HG03354 (cell line): ENCODE data around the gene VDR.

Experiments used
- ATAC-seq: cut with Tn5 transposase; IDR thresholded peaks from one replicate; pipeline ENCODE4 v1.9.1; 2021; ENCODE audit warnings: mild to moderate bottlenecking; ENCODE audit not compliant: unreplicated experiment, poor library complexity, severe bottlenecking

Gene VDR

DNA sequence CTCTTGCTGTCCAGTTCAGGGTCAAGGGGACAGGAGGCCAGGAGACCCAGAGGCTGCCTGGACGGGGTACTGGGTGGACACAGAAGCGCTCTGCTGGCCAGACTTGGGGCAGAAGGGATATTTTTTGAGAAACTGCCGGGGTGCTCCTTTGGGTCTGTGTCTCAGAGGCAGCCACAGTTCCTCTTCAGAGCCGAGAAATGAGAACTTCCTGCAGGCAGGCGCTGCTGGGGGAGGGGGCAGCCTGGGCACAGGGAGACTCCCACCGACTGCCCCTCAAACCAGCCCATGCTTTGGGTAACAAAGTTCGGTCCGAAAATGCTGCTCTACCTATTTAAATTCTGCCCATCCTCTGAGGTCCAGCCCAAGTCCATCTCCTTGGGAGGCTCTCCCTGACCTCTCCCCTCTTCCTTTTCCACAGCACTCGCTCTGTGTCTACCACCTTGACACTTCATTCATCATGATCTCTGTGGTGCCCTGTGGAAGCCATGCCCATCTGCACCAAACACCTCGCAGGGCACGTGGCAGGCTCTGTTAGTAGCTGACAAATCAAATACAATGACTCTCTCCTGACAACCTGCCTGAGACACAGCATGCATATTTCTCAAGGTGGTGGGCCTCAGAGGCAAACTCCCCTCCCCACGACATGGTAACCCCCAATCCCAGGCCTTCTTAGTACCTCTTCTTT, 101.5 kb downstream of the VDR start:
- ATAC-seq: no peak

DNA sequence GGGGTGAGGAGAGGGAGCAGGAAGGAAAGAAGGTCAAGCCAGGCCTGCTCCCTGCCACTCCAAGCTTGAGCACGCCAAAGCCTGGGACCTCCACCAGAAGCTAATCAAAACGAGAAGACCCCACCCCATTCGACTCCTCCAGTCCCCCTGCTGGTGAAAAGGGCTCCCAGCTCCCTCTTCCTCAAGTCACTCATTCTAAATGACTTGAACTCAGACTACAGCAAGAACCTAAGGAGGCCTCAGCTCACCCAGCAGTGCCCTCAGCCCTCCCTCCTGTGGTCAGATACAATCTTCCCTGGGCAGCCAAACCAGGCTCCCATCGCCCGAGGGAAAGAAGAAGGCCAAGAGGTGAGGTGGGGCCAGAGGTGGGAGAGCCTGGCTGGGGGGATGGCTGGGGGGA, 102.5 kb downstream of the VDR start:
- no peak for ATAC-seq

GRCh38 chr12:47801904-47802246, 102.9 kb downstream of the VDR start:
- no peak for ATAC-seq

DNA sequence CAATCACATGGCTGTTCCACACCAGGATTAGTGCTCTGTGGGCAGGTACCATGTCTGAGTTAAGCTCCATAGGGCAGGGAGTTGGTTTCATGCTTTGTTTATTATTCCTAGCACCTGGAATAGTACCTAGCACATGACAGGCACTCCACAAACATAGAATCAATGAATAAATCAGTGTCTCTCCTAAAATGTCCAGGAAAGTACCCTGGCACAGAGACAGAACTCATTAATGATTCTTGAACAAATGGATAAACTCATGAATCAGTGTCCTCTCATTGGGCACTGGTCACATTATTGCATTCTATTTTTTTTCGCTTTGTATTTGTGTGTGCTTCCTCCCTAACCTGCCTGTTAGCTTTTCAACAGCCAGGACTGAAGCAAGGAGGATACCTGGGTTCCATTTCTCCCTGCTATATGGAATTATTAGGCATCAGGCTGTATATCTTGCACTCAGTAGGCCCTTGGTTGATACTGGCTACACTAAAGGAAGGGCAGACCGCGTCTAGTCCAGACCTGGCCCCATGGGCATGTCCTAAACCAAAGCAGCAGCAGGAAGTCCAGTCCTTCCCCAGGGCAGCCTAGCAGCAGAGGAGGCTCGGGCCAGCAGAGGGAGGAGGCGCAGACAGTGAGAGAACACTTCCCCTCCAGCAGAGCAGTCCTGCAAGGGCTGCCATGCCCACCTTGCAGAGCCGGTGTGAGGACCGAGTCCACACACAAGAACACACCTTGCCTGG, 103.5 kb downstream of the VDR start:
- ATAC-seq: no peak

- ATAC-seq: no peak
Observed at GRCh38 chr12:47800582-47800981, 104.2 kb downstream of the VDR start.

DNA sequence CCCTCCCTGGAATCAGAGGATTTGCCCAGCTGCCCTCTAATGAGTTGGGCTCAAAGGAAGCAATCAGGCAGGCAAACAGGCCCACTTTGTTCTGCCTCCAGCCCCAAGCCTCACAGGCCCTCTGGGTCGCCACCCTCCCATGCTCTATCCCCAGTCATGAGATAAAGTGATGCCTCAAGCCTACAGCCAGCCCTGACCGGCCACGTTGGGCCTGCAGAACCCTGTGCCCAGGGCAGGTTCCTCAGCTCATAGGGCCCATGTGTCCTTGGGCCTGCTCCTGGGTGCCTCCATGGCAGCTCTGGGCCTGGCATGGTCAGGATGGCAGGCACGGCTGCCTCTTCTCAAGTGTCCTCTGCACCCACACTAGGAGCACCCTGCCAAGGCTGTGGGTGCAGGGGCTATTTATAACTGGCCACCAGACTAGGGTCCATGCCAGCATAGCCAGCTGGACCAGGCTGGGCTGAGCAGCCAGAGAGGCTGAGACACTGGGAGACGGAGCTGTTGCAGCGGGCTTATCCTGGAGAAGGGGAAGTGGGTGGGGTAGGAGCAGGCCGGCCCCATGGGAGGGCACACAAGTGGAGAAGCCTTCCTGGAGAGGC, 105.3 kb downstream of the VDR start:
- ATAC-seq: no peak

- no peak for ATAC-seq
Observed at GRCh38 chr12:47798382-47798948, 106.3 kb downstream of the VDR start.

DNA sequence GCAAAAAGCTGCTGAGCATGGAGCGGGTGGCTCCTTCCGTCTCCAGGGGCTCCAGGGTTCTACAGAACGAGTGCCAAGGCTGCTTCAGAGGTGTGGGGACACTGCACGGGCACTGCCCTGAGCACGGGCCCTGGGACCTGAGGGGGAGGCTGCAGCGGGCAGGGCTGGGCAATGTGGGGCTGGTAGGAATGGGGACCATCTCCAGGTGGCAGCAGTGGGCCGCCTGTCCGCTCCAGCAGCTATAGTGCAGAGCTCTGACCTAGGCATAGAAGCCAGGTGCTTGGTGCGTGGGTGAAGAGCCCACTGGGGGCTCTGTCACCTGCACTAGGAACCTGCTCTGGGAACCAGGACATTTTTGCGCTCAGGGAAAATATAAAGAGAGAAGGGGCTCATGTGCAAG, 107.4 kb downstream of the VDR start:
- no peak for ATAC-seq

DNA sequence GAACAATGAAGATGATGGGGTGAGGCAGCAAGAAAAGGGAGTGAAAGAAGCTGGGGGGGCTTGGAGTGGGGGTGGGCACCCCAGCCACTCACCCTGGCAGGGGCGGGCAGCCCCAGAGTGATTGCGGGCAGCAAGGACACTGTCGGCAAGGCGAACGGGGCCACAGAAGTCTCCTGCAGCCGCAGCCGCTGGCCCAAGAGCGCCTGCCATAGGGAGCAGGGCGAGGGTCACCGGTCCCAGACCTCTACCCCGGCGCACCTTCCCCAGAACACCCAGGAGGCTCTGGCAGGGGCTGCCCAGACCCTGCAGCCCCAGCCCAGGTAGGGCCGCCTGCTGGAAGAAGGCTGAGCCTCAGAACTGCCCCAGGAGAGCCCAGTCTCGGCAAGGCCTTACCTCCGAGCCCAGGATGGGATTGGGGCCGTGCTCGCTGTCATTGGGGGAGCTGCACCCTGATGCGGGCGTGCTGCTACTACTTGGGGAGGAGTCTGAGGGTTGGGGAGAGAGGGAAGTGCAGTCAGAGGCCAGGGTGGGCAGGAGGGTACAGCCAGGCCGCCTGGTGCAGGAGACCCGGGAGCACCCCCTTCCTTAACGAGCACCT, 108.9 kb downstream of the VDR start:
- ATAC-seq: no peak

- ATAC-seq: no peak
Observed at GRCh38 chr12:47795121-47795813, 109.5 kb downstream of the VDR start.

GRCh38 chr12:47794679-47795078, 110.1 kb downstream of the VDR start:
- ATAC-seq: no peak

DNA sequence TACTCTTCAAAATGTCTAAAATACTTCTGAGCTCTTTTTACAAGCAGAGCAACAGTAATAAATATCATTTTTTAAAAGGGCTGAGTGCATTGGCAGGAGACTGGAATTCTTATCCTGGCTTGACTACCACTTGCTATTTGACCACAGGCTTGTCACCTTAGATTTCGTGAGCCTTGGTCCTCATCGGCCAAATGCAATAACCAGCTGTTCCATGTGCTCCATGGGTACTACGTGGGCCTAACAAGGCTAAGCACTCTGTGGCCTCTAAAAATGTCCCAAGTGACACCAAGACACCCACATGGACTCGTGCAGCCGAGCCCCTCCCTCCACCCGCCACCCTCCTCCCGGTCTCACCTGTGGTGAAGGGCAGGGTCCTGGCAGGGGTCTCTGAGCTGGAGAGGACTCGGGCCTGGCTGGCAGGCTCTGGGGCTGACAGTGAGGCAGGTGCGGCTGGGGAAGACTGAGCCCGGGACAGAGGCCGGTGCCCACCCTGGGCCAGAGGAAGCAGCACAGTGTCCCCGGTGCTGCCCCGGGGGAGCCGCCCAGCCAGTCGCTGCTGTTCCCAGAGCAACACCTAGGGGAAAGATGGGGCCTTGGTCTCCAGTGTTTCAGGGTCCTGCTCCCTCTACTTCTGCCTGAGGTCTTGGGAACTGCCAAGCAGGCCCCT, 111.6 kb downstream of the VDR start:
- ATAC-seq: no peak

DNA sequence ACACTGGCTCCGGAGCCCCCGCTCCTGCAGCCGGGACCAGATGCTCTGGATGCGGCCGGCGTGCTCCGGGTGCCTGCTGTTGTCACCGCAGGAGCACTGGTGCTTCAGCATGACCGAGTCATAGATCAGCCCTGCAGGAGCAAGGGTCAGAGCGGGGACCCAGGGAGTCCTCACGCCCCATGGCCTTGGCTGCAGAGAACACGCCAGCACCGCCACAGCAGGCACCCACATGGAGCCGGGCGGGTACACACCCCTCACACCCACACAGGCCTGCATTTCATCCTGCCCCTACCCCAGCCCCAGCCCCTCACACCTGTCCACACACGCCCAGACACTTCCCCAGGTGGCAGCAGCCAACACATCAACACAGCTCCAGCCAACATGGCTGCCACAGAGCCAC, 112.9 kb downstream of the VDR start:
- ATAC-seq: no peak
